GM12878 (cell line): ENCODE measurements around the gene CCDC34.

Source experiments
- CBFB ChIP-seq: IDR thresholded peaks from 2 replicates; pipeline ENCODE4 v1.6.1; 2016; ENCODE audit warnings: antibody characterized with exemption, low read depth
- CEBPB ChIP-seq, 2 experiments: fragments of 150-350 bp in 1 of 2; IDR thresholded peaks; 2 replicates each; pipeline ENCODE4 v1.6.1; 2012 to 2014; ENCODE audit warnings: low read depth in 2 of 2, low read length in 2 of 2, borderline replicate concordance in 1 of 2, inconsistent platforms in 1 of 2
- CHD1 ChIP-seq: IDR thresholded peaks from 2 replicates; pipeline ENCODE4 v1.6.1; 2012; ENCODE audit warnings: low read depth, low read length, improper control_type of control experiment
- CREB1 ChIP-seq: IDR thresholded peaks from 2 replicates; pipeline ENCODE4 v1.6.1; 2012; ENCODE audit warnings: low read depth, mild to moderate bottlenecking, inconsistent platforms
- EZH2 ChIP-seq: IDR thresholded peaks from 2 replicates; pipeline ENCODE4 v1.6.1; 2012; ENCODE audit warnings: low read depth, mild to moderate bottlenecking, control low read depth, inconsistent platforms, low read length, borderline replicate concordance; ENCODE audit not compliant: control insufficient read depth
- MXI1 ChIP-seq: fragments of 150-350 bp; IDR thresholded peaks from 2 replicates; pipeline ENCODE4 v1.6.1; 2011; ENCODE audit warnings: low read depth, mild to moderate bottlenecking, inconsistent platforms, low read length, improper control_type of control experiment
- NR2F1 ChIP-seq: fragments of 450-650 bp; conservative IDR thresholded peaks from 2 replicates; pipeline ENCODE4 v1.6.1; 2017; ENCODE audit warnings: mild to moderate bottlenecking
- POLR2A ChIP-seq: IDR thresholded peaks from 2 replicates; pipeline ENCODE4 v1.6.1; 2011; ENCODE audit warnings: low read depth, mild to moderate bottlenecking, low read length
- RAD21 ChIP-seq: IDR thresholded peaks from 2 replicates; pipeline ENCODE4 v1.6.1; 2011; ENCODE audit warnings: mild to moderate bottlenecking, low read depth, low read length, moderate library complexity; ENCODE audit not compliant: insufficient read depth
- RFX5 ChIP-seq: IDR thresholded peaks from 2 replicates; pipeline ENCODE4 v1.6.1; 2011; ENCODE audit warnings: low read depth, low read length, improper control_type of control experiment
- SKIL ChIP-seq: fragments of 450-650 bp; IDR thresholded peaks from 2 replicates; pipeline ENCODE4 v1.6.1; 2017; ENCODE audit warnings: mild to moderate bottlenecking, low read depth, inconsistent platforms; ENCODE audit not compliant: poor library complexity, severe bottlenecking
- SREBF1 ChIP-seq: IDR thresholded peaks from 2 replicates; pipeline ENCODE4 v1.6.1; 2012; ENCODE audit warnings: mild to moderate bottlenecking, low read length
- TAF1 ChIP-seq: IDR thresholded peaks from 2 replicates; pipeline ENCODE4 v1.6.1; 2011; ENCODE audit warnings: mild to moderate bottlenecking, low read depth, low read length, borderline replicate concordance
- TF ChIP-seq, protein P1 (sequence below), 3 experiments: IDR thresholded peaks in 2 of 3; conservative IDR thresholded peaks in 1 of 3; 2 replicates each; pipeline ENCODE4 v1.5.1; 2011; ENCODE audit warnings: low read depth in 3 of 3, low read length in 3 of 3, mild to moderate bottlenecking in 3 of 3, control low read depth in 2 of 3, moderate library complexity in 2 of 3, inconsistent platforms in 1 of 3, mixed read lengths in 1 of 3; ENCODE audit not compliant: control insufficient read depth in 2 of 3, insufficient read depth in 1 of 3; ENCODE audit errors: extremely low read depth in 1 of 3

GRCh38 chr11:27297616-27298015 lies 65.4 kb downstream of the CCDC34 start:
- TF ChIP-seq, protein P1, sequence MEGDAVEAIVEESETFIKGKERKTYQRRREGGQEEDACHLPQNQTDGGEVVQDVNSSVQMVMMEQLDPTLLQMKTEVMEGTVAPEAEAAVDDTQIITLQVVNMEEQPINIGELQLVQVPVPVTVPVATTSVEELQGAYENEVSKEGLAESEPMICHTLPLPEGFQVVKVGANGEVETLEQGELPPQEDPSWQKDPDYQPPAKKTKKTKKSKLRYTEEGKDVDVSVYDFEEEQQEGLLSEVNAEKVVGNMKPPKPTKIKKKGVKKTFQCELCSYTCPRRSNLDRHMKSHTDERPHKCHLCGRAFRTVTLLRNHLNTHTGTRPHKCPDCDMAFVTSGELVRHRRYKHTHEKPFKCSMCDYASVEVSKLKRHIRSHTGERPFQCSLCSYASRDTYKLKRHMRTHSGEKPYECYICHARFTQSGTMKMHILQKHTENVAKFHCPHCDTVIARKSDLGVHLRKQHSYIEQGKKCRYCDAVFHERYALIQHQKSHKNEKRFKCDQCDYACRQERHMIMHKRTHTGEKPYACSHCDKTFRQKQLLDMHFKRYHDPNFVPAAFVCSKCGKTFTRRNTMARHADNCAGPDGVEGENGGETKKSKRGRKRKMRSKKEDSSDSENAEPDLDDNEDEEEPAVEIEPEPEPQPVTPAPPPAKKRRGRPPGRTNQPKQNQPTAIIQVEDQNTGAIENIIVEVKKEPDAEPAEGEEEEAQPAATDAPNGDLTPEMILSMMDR (IDR thresholded peaks at IDR 0.05 in 2 of 3, conservative IDR thresholded peaks at IDR 0.05 in 1 of 3; ENCODE audit: control insufficient read depth in 2 of 3, extremely low read depth in 1 of 3, insufficient read depth in 1 of 3, low read depth in 3 of 3, low read length in 3 of 3) = no peak
- TF ChIP-seq POLR2A (no peak), CHD1 (no peak), RFX5 (no peak), CEBPB (IDR thresholded peaks at IDR 0.05; ENCODE audit: borderline replicate concordance in 1 of 2, low read depth in 2 of 2, low read length in 2 of 2) (no peak), CREB1 (no peak), RAD21 (no peak), TAF1 (no peak), NR2F1 (no peak), EZH2 (no peak), MXI1 (no peak), SKIL (no peak), SREBF1 (no peak), CBFB (no peak)
